Upper lobe of left lung (tissue), 6 donors: Measurements from ENCODE around the gene OPCML. TPM values are rescaled to one million over a fixed set of nuclear protein-coding genes. Genes with fewer than 3 reads are reported as not detected.

Source experiments
- ATAC-seq, 2 donors: fragments of 200-7000 bp; cut with Tn5 transposase; one replicate each; pipeline ENCODE4 v1.9.1; 2022; ENCODE audit warnings: mild to moderate bottlenecking in 2 of 2, moderate library complexity in 2 of 2; ENCODE audit not compliant: low FRiP score in 2 of 2
- DNase-seq, 2 donors: peaks; one replicate each; pipeline ENCODE4 v3.0.0-alpha.2; 2019 to 2020
- H3K27ac ChIP-seq, 4 donors: fragments of 200-600 bp; sonication (generic); one replicate each; pipeline ENCODE4 v1.5.1; 2016 to 2019
- H3K27me3 ChIP-seq, 4 donors: fragments of 200-600 bp; sonication (generic); one replicate each; pipeline ENCODE4 v1.5.1; 2017 to 2019
- H3K36me3 ChIP-seq, 4 donors: fragments of 200-600 bp; sonication (generic); one replicate each; pipeline ENCODE4 v1.5.1; 2016 to 2019
- H3K4me1 ChIP-seq, 4 donors: fragments of 200-600 bp; sonication (generic); one replicate each; pipeline ENCODE4 v1.5.1; 2018 to 2019
- H3K4me3 ChIP-seq, 4 donors: fragments of 200-600 bp; sonication (generic); one replicate each; pipeline ENCODE4 v1.5.1; 2017 to 2019; ENCODE audit warnings: mild to moderate bottlenecking in 2 of 4, moderate library complexity in 1 of 4
- H3K9me3 ChIP-seq, 4 donors: fragments of 200-600 bp; sonication (generic); one replicate each; pipeline ENCODE4 v1.5.1; 2018 to 2019
- EP300 ChIP-seq, 4 donors: sonication (generic); formaldehyde crosslinking; IDR thresholded peaks; one replicate each; pipeline ENCODE4 v1.5.1; 2017; ENCODE audit warnings: antibody characterized with exemption in 4 of 4, control low read depth in 2 of 4
- POLR2A ChIP-seq, 4 donors: fragments of 450-650 bp; IDR thresholded peaks; one replicate each; pipeline ENCODE4 v1.5.1; 2016 to 2017; ENCODE audit warnings: antibody characterized with exemption in 4 of 4, mild to moderate bottlenecking in 2 of 4
- POLR2AphosphoS5 ChIP-seq, 2 donors: sonication (generic); formaldehyde crosslinking; IDR thresholded peaks; one replicate each; pipeline ENCODE4 v1.5.1; 2017; ENCODE audit warnings: antibody characterized with exemption in 2 of 2
- WGBS, 2 donors: methylation state at CpG; one replicate each; pipeline ENCODE4 v1.1.5; 2017 to 2018; 5-methylcytosine and 5-hydroxymethylcytosine counted together
- total RNA-seq, 6 donors: library from RNA; depleted of rRNA in 4 of 6; stranded (reverse); fragments of >200 nt in 4 of 6; gene quantifications; one replicate each; pipeline versions ENCODE4 v1.1.0 to v1.2.1, GENCODE V29; 2016 to 2021
- TF ChIP-seq, protein P1 (sequence below), 6 experiments: fragments of 450-650 bp in 4 of 6; fragments of 200-600 bp in 2 of 6; sonication (generic) in 2 of 6; IDR thresholded peaks; one replicate each; pipeline ENCODE4 v1.5.1; 2016 to 2019; ENCODE audit warnings: antibody characterized with exemption in 6 of 6
- donor health status: DM: no; HTN: no; CAD: no; lungs with moderate emphysema.
- donor health status: DM: no; HTN: yes; CAD: no; lungs with severe emphysema.

OPCML gene
- total RNA-seq, 6 donors from 2014 or later: 0.10 TPM; not detected in 5

- Histone ChIP-seq H3K4me3 (no peak overlapping the region), H3K9me3 (no peaks in the 10 kb centered on the region), H3K4me1 (no peaks in the 10 kb centered on the region), H3K36me3 (no peaks in the 10 kb centered on the region), H3K27ac (no peak overlapping the region), H3K27me3 (no peaks in the 10 kb centered on the region)
- TF ChIP-seq EP300 (IDR thresholded peaks at IDR 0.05) (no peak), POLR2AphosphoS5 (IDR thresholded peaks at IDR 0.05) (no peak), POLR2A (IDR thresholded peaks at IDR 0.05) (no peak)
- TF ChIP-seq, protein P1, sequence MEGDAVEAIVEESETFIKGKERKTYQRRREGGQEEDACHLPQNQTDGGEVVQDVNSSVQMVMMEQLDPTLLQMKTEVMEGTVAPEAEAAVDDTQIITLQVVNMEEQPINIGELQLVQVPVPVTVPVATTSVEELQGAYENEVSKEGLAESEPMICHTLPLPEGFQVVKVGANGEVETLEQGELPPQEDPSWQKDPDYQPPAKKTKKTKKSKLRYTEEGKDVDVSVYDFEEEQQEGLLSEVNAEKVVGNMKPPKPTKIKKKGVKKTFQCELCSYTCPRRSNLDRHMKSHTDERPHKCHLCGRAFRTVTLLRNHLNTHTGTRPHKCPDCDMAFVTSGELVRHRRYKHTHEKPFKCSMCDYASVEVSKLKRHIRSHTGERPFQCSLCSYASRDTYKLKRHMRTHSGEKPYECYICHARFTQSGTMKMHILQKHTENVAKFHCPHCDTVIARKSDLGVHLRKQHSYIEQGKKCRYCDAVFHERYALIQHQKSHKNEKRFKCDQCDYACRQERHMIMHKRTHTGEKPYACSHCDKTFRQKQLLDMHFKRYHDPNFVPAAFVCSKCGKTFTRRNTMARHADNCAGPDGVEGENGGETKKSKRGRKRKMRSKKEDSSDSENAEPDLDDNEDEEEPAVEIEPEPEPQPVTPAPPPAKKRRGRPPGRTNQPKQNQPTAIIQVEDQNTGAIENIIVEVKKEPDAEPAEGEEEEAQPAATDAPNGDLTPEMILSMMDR (IDR thresholded peaks at IDR 0.05): no peak
- no peak for DNase-seq
- WGBS, 2 donors: 52 to 65% methylated on average over 6 of the region's 6 CpGs
- ATAC-seq: no peak
These were observed 644.1 kb downstream of the OPCML start for GRCh38 chr11:132888226-132888625.

DNA sequence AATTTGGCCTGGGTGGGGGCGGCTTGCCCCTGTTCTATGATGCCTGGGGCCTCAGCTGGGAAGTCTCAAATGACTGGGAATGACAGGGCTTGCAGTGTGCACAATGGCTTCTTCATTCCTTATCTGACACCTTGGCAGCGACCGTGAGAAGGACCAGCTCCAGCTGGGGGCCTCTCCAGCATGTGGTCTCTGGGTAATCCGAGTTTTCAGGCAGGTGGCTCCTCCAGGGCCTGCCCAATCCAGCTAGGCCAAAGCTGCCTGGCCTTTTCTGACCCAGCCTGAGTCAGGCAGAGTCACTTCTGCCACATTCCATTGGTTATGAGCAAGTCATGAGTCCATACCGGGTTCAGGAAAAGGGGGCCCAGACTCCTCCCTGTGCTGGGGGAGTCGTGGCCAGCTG is 646.0 kb downstream of the OPCML start:
- DNase-seq (no peak), ATAC-seq (no peak)
- Histone ChIP-seq H3K4me1 (no peaks in the 10 kb centered on the region), H3K9me3 (no peaks in the 10 kb centered on the region), H3K27ac (no peak overlapping the region), H3K27me3 (no peaks in the 10 kb centered on the region), H3K36me3 (no peaks in the 10 kb centered on the region), H3K4me3 (no peak overlapping the region)
- 74 to 84% methylated on average over 5 to 6 of the region's 6 CpGs for WGBS, 2 donors
- TF ChIP-seq POLR2A (IDR thresholded peaks at IDR 0.05) (no peak), POLR2AphosphoS5 (IDR thresholded peaks at IDR 0.05) (no peak), EP300 (IDR thresholded peaks at IDR 0.05) (no peak)
- TF ChIP-seq, protein P1 (IDR thresholded peaks at IDR 0.05): no peak

- Histone ChIP-seq H3K27ac (no peak overlapping the region), H3K27me3 (no peaks in the 10 kb centered on the region), H3K36me3 (no peaks in the 10 kb centered on the region), H3K4me1 (no peaks in the 10 kb centered on the region), H3K4me3 (no peak overlapping the region), H3K9me3 (no peaks in the 10 kb centered on the region)
- TF ChIP-seq, protein P1 (IDR thresholded peaks at IDR 0.05): no peak
- TF ChIP-seq POLR2A (IDR thresholded peaks at IDR 0.05) (no peak), EP300 (IDR thresholded peaks at IDR 0.05) (no peak)
- DNase-seq: no peak
- WGBS, 2 donors: 84 to 89% methylated on average over 3 of the region's 3 CpGs
- ATAC-seq: no peak
These were observed 649.1 kb downstream of the OPCML start for GRCh38 chr11:132883241-132883640.

DNA sequence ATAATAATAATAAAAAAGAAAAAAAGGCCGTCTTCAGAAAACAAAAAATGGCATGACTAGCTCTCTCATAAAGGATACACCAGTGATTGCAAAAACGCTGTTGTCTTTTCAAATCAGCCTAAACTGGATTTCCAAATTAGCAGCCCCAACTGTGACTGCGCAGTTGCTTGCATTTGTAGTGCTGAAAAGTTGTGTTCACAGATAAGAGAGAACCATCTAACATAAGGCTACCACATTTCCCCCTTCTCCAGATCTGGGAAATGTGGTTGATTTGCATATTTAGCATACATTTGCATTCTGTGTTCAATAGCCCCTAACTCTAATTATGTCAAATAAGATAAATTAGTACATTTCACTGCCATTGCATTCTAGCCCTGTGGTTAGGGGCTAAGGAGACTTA is 650.7 kb downstream of the OPCML start:
- TF ChIP-seq POLR2A (IDR thresholded peaks at IDR 0.05) (no peak), POLR2AphosphoS5 (IDR thresholded peaks at IDR 0.05) (no peak), EP300 (IDR thresholded peaks at IDR 0.05) (no peak)
- TF ChIP-seq, protein P1 (IDR thresholded peaks at IDR 0.05): no peak
- ATAC-seq (no peak), DNase-seq (no peak)
- no peak overlapping the region for H3K27ac ChIP-seq
- H3K4me1 ChIP-seq: no peaks in the 10 kb centered on the region
- no peaks in the 10 kb centered on the region for H3K27me3 ChIP-seq
- H3K36me3 ChIP-seq: no peaks in the 10 kb centered on the region
- H3K4me3 ChIP-seq: no peak overlapping the region
- H3K9me3 ChIP-seq: no peaks in the 10 kb centered on the region
- WGBS, 2 donors: 57 to 61% methylated on average over 3 of the region's 3 CpGs

DNA sequence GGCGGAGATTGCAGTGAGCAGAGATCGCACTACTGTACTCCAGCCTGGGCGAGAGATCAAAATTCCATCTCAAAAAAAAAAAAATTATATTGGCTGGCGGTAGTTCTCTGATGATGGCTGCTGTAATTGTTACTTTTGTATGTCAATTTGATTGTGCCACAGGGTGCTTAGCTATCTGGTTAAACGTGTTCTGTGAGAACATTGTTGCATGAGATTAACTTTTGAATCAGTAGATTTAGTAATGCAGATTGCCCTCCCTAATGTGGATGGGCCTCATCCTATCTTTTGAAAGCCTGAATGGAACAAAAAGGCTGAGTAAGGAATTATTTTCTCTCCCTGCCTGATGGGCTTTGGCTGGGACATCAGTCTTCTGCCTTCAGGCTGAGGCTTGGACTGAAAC is 654.2 kb downstream of the OPCML start:
- no peak for TF ChIP-seq EP300 (IDR thresholded peaks at IDR 0.05)
- TF ChIP-seq POLR2AphosphoS5 (IDR thresholded peaks at IDR 0.05): no peak
- TF ChIP-seq, protein P1 (IDR thresholded peaks at IDR 0.05): no peak
- TF ChIP-seq POLR2A (IDR thresholded peaks at IDR 0.05): no peak
- no peak for ATAC-seq
- no peaks in the 10 kb centered on the region for H3K4me1 ChIP-seq
- H3K36me3 ChIP-seq: no peaks in the 10 kb centered on the region
- no peaks in the 10 kb centered on the region for H3K9me3 ChIP-seq
- H3K27me3 ChIP-seq: no peaks in the 10 kb centered on the region
- 78 to 89% methylated on average over 5 of the region's 5 CpGs for WGBS, 2 donors
- DNase-seq: no peak
- H3K27ac ChIP-seq: no peak overlapping the region
- no peak overlapping the region for H3K4me3 ChIP-seq
